GM12872 (cell line): ENCODE measurements around the gene VSIG2.

ENCODE experiments used
- CTCF ChIP-seq: IDR thresholded peaks from 3 replicates; pipeline ENCODE4 v1.5.1; 2011; ENCODE audit warnings: low read depth, mild to moderate bottlenecking, low read length, moderate library complexity; ENCODE audit not compliant: insufficient read depth

The VSIG2 gene

GRCh38 chr11:124752471-124753102 lies 532 bp upstream of the VSIG2 start:
- no peak for TF ChIP-seq CTCF

GRCh38 chr11:124751391-124751740 lies 689 bp downstream of the VSIG2 start:
- TF ChIP-seq CTCF: no peak

- no peak for TF ChIP-seq CTCF
Observed at GRCh38 chr11:124749912-124750311, 2.1 kb downstream of the VSIG2 start.

GRCh38 chr11:124748481-124749343 lies 3.3 kb downstream of the VSIG2 start:
- no peak for TF ChIP-seq CTCF

- TF ChIP-seq CTCF: no peak
Observed at GRCh38 chr11:124748100-124748418, 4.0 kb downstream of the VSIG2 start.

- no peak for TF ChIP-seq CTCF
Observed at GRCh38 chr11:124747406-124748099, 4.5 kb downstream of the VSIG2 start.

GRCh38 chr11:124746621-124747243 lies 5.3 kb downstream of the VSIG2 start:
- peak; percentile 84 for TF ChIP-seq CTCF
